NB4 (cell line): ENCODE results near the gene CADM1.

Experiments
- CTCF ChIP-seq: IDR thresholded peaks from one replicate; pipeline ENCODE4 v1.5.1; 2012; ENCODE audit warnings: low read depth, low read length
- MAX ChIP-seq: IDR thresholded peaks from 2 replicates; pipeline ENCODE4 v1.6.1; 2011; ENCODE audit warnings: low read depth, low read length
- MYC ChIP-seq: IDR thresholded peaks from 2 replicates; pipeline ENCODE4 v1.6.1; 2011; ENCODE audit warnings: low read depth, low read length
- POLR2A ChIP-seq: IDR thresholded peaks from 2 replicates; pipeline ENCODE4 v1.6.1; 2011; ENCODE audit warnings: mild to moderate bottlenecking; ENCODE audit not compliant: insufficient read length; ENCODE audit errors: extremely low read depth

DNA sequence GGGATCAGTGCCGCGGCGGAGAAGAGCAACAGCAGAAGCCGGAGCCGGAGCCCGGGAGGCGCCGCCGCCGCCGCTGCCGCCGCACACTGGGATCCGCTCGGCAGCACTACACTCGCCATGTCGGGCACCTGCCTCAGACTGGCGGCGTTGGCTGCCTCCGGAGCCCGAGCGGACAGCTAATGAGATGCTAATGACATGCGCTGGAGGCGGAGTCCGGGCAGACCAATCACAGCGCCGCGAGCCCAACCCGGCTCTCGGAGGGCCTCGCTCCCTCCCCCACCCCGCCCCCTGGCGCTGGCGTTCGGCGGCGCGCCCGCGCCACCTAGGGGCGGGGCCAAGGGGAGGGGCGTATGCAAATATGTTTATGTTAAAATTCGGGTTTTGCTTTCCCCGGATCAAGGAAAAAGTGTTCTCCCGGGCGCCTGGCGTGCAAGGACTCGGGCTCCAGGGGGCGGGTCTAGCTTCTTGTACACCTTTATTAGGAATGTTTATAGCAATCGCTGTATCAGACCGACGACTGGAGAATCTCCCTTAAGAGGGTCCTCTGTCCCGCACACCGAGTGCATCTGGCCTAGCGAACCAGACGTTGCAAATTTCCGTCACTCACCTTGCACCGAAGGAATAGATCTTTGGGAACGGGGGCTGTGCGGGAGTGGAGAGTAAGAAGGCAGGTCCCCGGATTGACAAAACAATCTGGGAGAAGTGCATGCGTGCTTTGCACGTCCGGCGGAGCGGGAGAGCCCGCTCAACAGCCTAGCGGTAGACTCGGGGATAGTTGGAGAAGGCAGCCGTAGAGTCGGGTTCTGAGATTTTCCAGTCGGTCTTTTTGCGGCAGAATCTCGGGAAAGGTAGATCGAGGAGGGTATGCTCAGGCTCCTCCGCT is at the start of gene CADM1:
- no peak for TF ChIP-seq CTCF
- TF ChIP-seq MYC, result no peak
- TF ChIP-seq POLR2A, result no peak
- TF ChIP-seq MAX, result no peak
